HepG2 (cell line): Measurements from ENCODE around the gene SMPD2. TPM values are rescaled to one million over a fixed set of nuclear protein-coding genes. Genes with fewer than 3 reads are reported as not detected.
A peak's percentile ranks its signal among the peaks of the same experiment; 100 is the strongest.

Experiments
- EHMT2 ChIP-seq: fragments of 200-600 bp; sonication (generic); IDR thresholded peaks from 2 replicates; pipeline ENCODE4 v1.7.0; 2017; ENCODE audit warnings: antibody characterized with exemption, low read depth, low read length, borderline replicate concordance
- KAT8 ChIP-seq: IDR thresholded peaks from 2 replicates; pipeline ENCODE4 v1.6.1; 2016; ENCODE audit warnings: missing genetic modification reagents, missing compliant biosample characterization
- KLF15 ChIP-seq: sonication (generic); formaldehyde crosslinking; IDR thresholded peaks from 2 replicates; pipeline ENCODE4 v1.8.1; 2023; ENCODE audit warnings: borderline replicate concordance, mild to moderate bottlenecking, inconsistent platforms, missing genetic modification reagents, mixed read lengths
- SAP130 ChIP-seq: IDR thresholded peaks from 2 replicates; pipeline ENCODE4 v1.6.1; 2016; ENCODE audit warnings: low read depth
- TOE1 ChIP-seq: sonication (generic); formaldehyde crosslinking; IDR thresholded peaks from 2 replicates; pipeline ENCODE4 v1.4.0; 2020; ENCODE audit warnings: mild to moderate bottlenecking, missing genetic modification reagents
- ZBTB21 ChIP-seq: sonication (generic); formaldehyde crosslinking; IDR thresholded peaks from 2 replicates; pipeline ENCODE4 v1.4.0; 2020; ENCODE audit warnings: missing genetic modification reagents
- ZFP36L1 ChIP-seq: sonication (generic); formaldehyde crosslinking; IDR thresholded peaks from 2 replicates; pipeline ENCODE4 v1.8.0; 2022; ENCODE audit warnings: mild to moderate bottlenecking, missing genetic modification reagents, moderate library complexity
- ZNF629 ChIP-seq: sonication (generic); formaldehyde crosslinking; conservative IDR thresholded peaks from 2 replicates; pipeline ENCODE4 v1.5.0; 2020; ENCODE audit warnings: missing genetic modification reagents
- ZNF75D ChIP-seq: sonication (generic); formaldehyde crosslinking; IDR thresholded peaks from 2 replicates; pipeline ENCODE4 v1.8.1; 2023; ENCODE audit warnings: missing genetic modification reagents, mild to moderate bottlenecking, borderline replicate concordance
- ZNF850 ChIP-seq: sonication (generic); formaldehyde crosslinking; conservative IDR thresholded peaks from 2 replicates; pipeline ENCODE4 v1.9.0; 2021; ENCODE audit warnings: mild to moderate bottlenecking, missing genetic modification reagents
- ZSCAN21 ChIP-seq: sonication (generic); formaldehyde crosslinking; IDR thresholded peaks from 2 replicates; pipeline ENCODE4 v1.8.0; 2022; ENCODE audit warnings: mild to moderate bottlenecking, missing genetic modification reagents, moderate library complexity, borderline replicate concordance
- polyA plus RNA-seq, 8 experiments: library from polyadenylated mRNA; depleted of rRNA in 3 of 8; stranded (reverse) in 7 of 8; unstranded in 1 of 8; fragments of >200 nt; fragmentation: Illumina TruSeq in 4 of 8; extraction: Trizol in 4 of 8; gene quantifications; 2 replicates each; pipeline versions ENCODE4 v1.2.1 to v1.2.3, GENCODE V29; 2011 to 2016; ENCODE audit warnings: low read depth in 4 of 8, missing spikeins in 1 of 8, mixed read lengths in 1 of 8; ENCODE audit not compliant: insufficient read depth in 1 of 8
- total RNA-seq, 5 experiments: library from RNA; depleted of rRNA; stranded (reverse); fragments of >200 nt; fragmentation: Illumina TruSeq; extraction: Trizol; gene quantifications; 2 replicates each; pipeline ENCODE4 v1.2.3, GENCODE V29; 2016; ENCODE audit warnings: low read depth in 1 of 5
- TF ChIP-seq, protein P1 (sequence below), 2 experiments: sonication (generic) in 1 of 2; formaldehyde crosslinking in 1 of 2; IDR thresholded peaks; 2 replicates each; pipeline versions ENCODE4 v1.4.0 to v1.6.1; 2016 to 2020; ENCODE audit warnings: borderline replicate concordance in 1 of 2, low read depth in 1 of 2, mild to moderate bottlenecking in 1 of 2, missing genetic modification reagents in 1 of 2
- TF ChIP-seq, protein P2 (sequence below): sonication (generic); formaldehyde crosslinking; conservative IDR thresholded peaks from 2 replicates; pipeline ENCODE4 v1.8.0; 2022; ENCODE audit warnings: missing genetic modification reagents
- TF ChIP-seq, protein P3 (sequence below): sonication (generic); formaldehyde crosslinking; IDR thresholded peaks from 2 replicates; pipeline ENCODE4 v1.4.0; 2020; ENCODE audit warnings: low read depth, missing genetic modification reagents
- TF ChIP-seq, protein P4 (sequence below): sonication (generic); formaldehyde crosslinking; IDR thresholded peaks from 2 replicates; pipeline ENCODE4 v1.5.0; 2020; ENCODE audit warnings: missing genetic modification reagents, mild to moderate bottlenecking, borderline replicate concordance

SMPD2 gene
- total and polyA plus RNA-seq, 2 of the 13 experiments (the other 11 are each of a cell fraction or from before 2014, with no cell fraction given), result 5.9 to 10.6 TPM

DNA sequence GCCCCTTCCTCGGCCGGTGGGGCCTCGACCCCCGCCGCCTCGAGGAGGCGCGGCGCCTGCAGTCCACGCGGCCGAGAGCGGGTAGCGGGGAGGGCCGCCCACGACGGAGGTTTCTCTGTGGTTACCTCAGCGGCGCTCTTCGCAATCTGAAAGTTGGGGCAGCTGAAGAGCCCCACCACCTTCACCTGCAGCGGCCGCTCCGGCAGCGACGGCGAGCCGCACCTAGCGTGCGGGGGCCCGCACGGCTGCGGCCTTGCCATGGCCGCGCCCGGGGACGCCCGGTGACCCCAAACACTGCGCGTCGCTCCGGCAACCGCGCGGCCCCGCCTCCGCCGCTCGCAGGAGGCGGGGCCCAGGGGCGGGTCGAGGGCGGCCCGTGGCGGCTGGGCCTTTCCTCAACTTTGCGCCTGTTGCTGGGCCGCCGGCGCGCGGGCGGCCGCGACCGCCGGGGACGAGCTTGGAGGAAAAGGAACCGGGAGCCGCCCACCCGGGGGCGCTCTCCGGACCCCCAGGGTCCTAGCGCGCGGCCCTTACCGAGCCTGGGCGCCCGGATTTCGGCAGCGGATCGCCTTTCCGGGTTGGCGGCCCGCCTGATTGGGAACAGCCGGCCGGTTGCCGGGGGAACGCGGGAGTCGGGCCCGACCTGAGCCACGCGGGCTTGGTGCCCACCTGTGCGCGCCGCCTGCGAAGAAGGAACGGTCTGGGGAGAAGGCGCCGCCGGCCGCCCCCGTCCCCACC, at the start of gene SMPD2, which contains the start of gene PPIL6 (continued):
- TF ChIP-seq ZNF850 (CRISPR knock-in tag) (no peak), ZSCAN21 (CRISPR knock-in tag) (peak; percentile 70), KAT8 (peak; percentile 50; the same call in 1 of the 2 replicates), KLF15 (CRISPR knock-in tag) (peak; percentile 62; the same call in 1 of the 2 replicates), SAP130 (CRISPR knock-in tag) (peak; percentile 81; the same call in 1 of the 2 replicates), TOE1 (CRISPR knock-in tag) (no peak), ZNF75D (CRISPR knock-in tag) (no peak), ZFP36L1 (CRISPR knock-in tag) (no peak), ZBTB21 (no peak), EHMT2 (no peak), ZNF629 (CRISPR knock-in tag) (no peak)
- TF ChIP-seq, protein P1, sequence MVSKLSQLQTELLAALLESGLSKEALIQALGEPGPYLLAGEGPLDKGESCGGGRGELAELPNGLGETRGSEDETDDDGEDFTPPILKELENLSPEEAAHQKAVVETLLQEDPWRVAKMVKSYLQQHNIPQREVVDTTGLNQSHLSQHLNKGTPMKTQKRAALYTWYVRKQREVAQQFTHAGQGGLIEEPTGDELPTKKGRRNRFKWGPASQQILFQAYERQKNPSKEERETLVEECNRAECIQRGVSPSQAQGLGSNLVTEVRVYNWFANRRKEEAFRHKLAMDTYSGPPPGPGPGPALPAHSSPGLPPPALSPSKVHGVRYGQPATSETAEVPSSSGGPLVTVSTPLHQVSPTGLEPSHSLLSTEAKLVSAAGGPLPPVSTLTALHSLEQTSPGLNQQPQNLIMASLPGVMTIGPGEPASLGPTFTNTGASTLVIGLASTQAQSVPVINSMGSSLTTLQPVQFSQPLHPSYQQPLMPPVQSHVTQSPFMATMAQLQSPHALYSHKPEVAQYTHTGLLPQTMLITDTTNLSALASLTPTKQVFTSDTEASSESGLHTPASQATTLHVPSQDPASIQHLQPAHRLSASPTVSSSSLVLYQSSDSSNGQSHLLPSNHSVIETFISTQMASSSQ (IDR thresholded peaks at IDR 0.05; ENCODE audit: low read depth), result no peak
- TF ChIP-seq, protein P1 (CRISPR knock-in tag; IDR thresholded peaks at IDR 0.05; ENCODE audit: borderline replicate concordance), result peak; percentile 38; the same call in 1 of the 2 replicates
- TF ChIP-seq, protein P2, sequence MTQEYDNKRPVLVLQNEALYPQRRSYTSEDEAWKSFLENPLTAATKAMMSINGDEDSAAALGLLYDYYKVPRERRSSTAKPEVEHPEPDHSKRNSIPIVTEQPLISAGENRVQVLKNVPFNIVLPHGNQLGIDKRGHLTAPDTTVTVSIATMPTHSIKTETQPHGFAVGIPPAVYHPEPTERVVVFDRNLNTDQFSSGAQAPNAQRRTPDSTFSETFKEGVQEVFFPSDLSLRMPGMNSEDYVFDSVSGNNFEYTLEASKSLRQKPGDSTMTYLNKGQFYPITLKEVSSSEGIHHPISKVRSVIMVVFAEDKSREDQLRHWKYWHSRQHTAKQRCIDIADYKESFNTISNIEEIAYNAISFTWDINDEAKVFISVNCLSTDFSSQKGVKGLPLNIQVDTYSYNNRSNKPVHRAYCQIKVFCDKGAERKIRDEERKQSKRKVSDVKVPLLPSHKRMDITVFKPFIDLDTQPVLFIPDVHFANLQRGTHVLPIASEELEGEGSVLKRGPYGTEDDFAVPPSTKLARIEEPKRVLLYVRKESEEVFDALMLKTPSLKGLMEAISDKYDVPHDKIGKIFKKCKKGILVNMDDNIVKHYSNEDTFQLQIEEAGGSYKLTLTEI (CRISPR knock-in tag), result no peak
- TF ChIP-seq, protein P3, sequence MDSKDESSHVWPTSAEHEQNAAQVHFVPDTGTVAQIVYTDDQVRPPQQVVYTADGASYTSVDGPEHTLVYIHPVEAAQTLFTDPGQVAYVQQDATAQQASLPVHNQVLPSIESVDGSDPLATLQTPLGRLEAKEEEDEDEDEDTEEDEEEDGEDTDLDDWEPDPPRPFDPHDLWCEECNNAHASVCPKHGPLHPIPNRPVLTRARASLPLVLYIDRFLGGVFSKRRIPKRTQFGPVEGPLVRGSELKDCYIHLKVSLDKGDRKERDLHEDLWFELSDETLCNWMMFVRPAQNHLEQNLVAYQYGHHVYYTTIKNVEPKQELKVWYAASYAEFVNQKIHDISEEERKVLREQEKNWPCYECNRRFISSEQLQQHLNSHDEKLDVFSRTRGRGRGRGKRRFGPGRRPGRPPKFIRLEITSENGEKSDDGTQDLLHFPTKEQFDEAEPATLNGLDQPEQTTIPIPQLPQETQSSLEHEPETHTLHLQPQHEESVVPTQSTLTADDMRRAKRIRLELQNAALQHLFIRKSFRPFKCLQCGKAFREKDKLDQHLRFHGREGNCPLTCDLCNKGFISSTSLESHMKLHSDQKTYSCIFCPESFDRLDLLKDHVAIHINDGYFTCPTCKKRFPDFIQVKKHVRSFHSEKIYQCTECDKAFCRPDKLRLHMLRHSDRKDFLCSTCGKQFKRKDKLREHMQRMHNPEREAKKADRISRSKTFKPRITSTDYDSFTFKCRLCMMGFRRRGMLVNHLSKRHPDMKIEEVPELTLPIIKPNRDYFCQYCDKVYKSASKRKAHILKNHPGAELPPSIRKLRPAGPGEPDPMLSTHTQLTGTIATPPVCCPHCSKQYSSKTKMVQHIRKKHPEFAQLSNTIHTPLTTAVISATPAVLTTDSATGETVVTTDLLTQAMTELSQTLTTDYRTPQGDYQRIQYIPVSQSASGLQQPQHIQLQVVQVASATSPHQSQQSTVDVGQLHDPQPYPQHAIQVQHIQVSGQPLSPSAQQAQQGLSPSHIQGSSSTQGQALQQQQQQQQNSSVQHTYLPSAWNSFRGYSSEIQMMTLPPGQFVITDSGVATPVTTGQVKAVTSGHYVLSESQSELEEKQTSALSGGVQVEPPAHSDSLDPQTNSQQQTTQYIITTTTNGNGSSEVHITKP (CRISPR knock-in tag), result peak; percentile 81; the same call in 1 of the 2 replicates
- TF ChIP-seq, protein P4, sequence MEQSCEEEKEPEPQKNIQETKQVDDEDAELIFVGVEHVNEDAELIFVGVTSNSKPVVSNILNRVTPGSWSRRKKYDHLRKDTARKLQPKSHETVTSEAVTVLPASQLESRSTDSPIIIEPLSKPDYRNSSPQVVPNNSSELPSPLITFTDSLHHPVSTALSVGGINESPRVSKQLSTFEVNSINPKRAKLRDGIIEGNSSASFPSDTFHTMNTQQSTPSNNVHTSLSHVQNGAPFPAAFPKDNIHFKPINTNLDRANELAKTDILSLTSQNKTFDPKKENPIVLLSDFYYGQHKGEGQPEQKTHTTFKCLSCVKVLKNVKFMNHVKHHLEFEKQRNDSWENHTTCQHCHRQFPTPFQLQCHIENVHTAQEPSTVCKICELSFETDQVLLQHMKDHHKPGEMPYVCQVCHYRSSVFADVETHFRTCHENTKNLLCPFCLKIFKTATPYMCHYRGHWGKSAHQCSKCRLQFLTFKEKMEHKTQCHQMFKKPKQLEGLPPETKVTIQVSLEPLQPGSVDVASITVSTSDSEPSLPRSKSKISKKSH (CRISPR knock-in tag), result 0 out of 2 replicates have a peak, but pooled peaks have one; percentile 39
